GM23338 (cell line): ENCODE measurements around the gene ABCC12. TPM values are rescaled to one million over a fixed set of nuclear protein-coding genes. Genes with fewer than 3 reads are reported as not detected.

Source experiments
- CREB1 ChIP-seq: fragments of 250-450 bp; sonication (Bioruptor Pico); IDR thresholded peaks from 2 replicates; pipeline ENCODE4 v1.5.0; 2020; ENCODE audit warnings: low read depth, mild to moderate bottlenecking, moderate library complexity
- CTCF ChIP-seq, 2 experiments: fragments of 200-600 bp in 1 of 2; sonication (generic) in 1 of 2; conservative IDR thresholded peaks; 2 replicates each; pipeline versions ENCODE4 v1.5.1 to v1.6.1; 2016 to 2017; ENCODE audit warnings: antibody characterized with exemption in 2 of 2, low read depth in 2 of 2, mild to moderate bottlenecking in 2 of 2, moderate library complexity in 1 of 2
- EZH2phosphoT487 ChIP-seq: fragments of 200-600 bp; sonication (generic); IDR thresholded peaks from one replicate; pipeline ENCODE4 v1.8.1; 2018; ENCODE audit warnings: antibody characterized with exemption; ENCODE audit not compliant: unreplicated experiment
- JUNB ChIP-seq: IDR thresholded peaks from one replicate; pipeline ENCODE4 v1.6.1; 2016; ENCODE audit warnings: antibody characterized with exemption; ENCODE audit not compliant: unreplicated experiment
- NANOG ChIP-seq: IDR thresholded peaks from 2 replicates; pipeline ENCODE4 v1.6.1; 2016; ENCODE audit warnings: antibody characterized with exemption, borderline replicate concordance
- STAT1 ChIP-seq: IDR thresholded peaks from one replicate; pipeline ENCODE4 v1.6.1; 2016; ENCODE audit warnings: antibody characterized with exemption; ENCODE audit not compliant: unreplicated experiment
- ZNF331 ChIP-seq: fragments of 250-450 bp; sonication (Bioruptor Pico); IDR thresholded peaks from 2 replicates; pipeline ENCODE4 v1.5.0; 2020; ENCODE audit warnings: low read depth, mild to moderate bottlenecking, moderate library complexity
- ZNF462 ChIP-seq: fragments of 250-450 bp; sonication (Bioruptor Pico); IDR thresholded peaks from 2 replicates; pipeline ENCODE4 v1.5.0; 2020; ENCODE audit warnings: mild to moderate bottlenecking, moderate library complexity
- polyA plus RNA-seq: library from polyadenylated mRNA; unstranded; fragments of >200 nt; fragmentation: Nextera tagmentation; extraction: Ambion mirVana; gene quantifications from 2 replicates; pipeline ENCODE4 v1.2.1, GENCODE V29; 2016
- total RNA-seq: library from RNA; depleted of rRNA; stranded (reverse); fragments of >200 nt; shearing (Covaris generic); gene quantifications from 2 replicates; pipeline ENCODE4 v1.2.3, GENCODE V29; 2014

ABCC12 gene
- total and polyA plus RNA-seq, 2 experiments from 2014 or later: not detected

- no peak for TF ChIP-seq ZNF462 (CRISPR knock-in tag)
- TF ChIP-seq CREB1 (CRISPR knock-in tag): no peak
- no peak for TF ChIP-seq JUNB
- no peak for TF ChIP-seq ZNF331 (CRISPR knock-in tag)
- TF ChIP-seq EZH2phosphoT487: no peak
- no peak for TF ChIP-seq NANOG
- no peak for TF ChIP-seq CTCF (conservative IDR thresholded peaks at IDR 0.05; ENCODE audit: low read depth in 2 of 2)
- no peak for TF ChIP-seq STAT1
Measured at GRCh38 chr16:48137822-48138221, 18.0 kb downstream of the ABCC12 start (continued).
